Fibroblast of mammary gland (primary cell): ENCODE data around the gene XNDC1N.

ENCODE experiments used
- DNase-seq: peaks from one replicate; pipeline ENCODE4 v3.0.0-alpha.2; 2010; ENCODE audit warnings: low read depth
- H3K4me3 ChIP-seq: 2 replicates; pipeline ENCODE4 v1.5.1; 2011; ENCODE audit warnings: low read depth, mild to moderate bottlenecking, low read length, moderate library complexity; ENCODE audit not compliant: control insufficient read depth
- TF ChIP-seq, protein P1 (sequence below): conservative IDR thresholded peaks from 2 replicates; pipeline ENCODE4 v1.5.1; 2011; ENCODE audit warnings: low read depth, low read length, inconsistent platforms; ENCODE audit not compliant: control insufficient read depth, insufficient read depth

The XNDC1N gene

DNA sequence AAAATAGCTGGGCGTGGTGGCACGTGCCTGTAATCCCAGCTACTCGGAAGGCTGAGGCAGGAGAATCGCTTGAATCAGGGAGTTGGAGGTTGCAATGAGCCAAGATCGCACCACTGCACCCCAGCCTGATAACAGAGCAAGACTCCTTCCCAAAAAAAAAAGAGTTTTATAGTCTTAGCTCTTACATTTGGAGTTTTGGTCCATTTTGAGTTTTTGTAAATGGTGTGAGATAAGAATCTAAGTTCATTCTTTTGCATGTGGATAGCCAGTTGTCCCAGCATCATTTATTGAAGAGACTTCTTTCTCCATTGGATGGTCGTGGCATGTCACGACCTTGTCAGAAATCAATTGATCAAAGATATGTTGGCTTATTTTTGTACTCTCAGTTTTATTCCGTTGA, 35.1 kb upstream of the XNDC1N start:
- H3K4me3 ChIP-seq = no peak overlapping the region
- DNase-seq = no peak
- TF ChIP-seq, protein P1, sequence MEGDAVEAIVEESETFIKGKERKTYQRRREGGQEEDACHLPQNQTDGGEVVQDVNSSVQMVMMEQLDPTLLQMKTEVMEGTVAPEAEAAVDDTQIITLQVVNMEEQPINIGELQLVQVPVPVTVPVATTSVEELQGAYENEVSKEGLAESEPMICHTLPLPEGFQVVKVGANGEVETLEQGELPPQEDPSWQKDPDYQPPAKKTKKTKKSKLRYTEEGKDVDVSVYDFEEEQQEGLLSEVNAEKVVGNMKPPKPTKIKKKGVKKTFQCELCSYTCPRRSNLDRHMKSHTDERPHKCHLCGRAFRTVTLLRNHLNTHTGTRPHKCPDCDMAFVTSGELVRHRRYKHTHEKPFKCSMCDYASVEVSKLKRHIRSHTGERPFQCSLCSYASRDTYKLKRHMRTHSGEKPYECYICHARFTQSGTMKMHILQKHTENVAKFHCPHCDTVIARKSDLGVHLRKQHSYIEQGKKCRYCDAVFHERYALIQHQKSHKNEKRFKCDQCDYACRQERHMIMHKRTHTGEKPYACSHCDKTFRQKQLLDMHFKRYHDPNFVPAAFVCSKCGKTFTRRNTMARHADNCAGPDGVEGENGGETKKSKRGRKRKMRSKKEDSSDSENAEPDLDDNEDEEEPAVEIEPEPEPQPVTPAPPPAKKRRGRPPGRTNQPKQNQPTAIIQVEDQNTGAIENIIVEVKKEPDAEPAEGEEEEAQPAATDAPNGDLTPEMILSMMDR = no peak

DNA sequence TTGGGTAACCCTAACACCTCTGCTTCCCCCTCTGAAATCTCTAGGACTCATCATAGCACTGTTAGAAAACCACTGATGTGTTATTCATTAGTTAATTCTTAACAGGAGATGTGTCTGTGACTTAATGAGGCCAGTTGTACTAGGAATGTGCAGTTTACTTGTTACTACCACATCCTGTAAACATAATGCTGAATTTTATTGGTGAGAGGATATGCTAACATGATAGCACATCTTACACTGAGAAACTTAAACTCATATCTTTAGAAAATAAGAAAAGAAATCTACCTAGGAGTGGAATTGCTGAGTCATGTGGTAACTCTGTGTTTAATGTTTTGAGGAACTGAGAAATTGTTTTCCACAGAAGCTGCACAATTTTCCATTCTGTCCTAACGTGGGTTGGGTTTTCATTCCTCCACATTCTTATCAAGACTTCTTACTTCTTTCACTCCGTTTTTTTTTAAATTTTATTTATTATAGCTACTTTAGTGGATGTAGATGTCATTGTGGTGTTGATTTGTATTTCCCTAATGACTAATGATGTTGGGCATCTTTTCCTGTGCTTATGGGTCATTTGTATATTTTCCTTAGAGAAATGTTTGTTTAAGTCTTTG, 34.1 kb upstream of the XNDC1N start:
- peak; percentile 41 for DNase-seq

DNA sequence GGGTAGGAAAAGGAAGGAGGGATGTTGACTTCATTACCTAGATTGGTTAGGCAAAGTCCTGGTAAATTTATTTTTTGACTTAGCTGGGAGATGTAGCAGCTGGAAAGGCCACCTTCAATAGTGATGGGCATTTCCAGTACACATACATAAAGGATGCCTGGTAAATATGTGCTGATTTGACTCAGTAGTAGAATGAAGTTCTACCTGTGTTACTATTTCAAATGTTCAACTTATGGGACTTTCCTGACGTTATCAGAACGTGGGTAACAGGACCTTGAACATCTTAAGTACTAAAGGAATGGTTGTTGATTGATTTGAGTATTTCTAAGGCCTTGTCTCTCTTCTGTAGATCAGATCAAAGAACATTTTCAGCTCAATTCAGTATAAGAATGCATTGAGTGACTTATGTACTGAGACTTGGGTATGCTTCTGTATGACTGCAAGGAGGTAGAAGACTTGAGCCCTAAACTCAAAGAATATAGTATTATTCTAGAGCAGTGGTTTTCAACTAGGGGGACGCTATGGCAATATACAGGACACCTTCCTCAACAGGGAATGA, 27.6 kb upstream of the XNDC1N start:
- no peak overlapping the region for H3K4me3 ChIP-seq
- no peak for DNase-seq
- TF ChIP-seq, protein P1 = no peak

More for the DNA sequence above, 34.1 kb upstream of the XNDC1N start:
- TF ChIP-seq, protein P1 = no peak
- H3K4me3 ChIP-seq = no peak overlapping the region

DNA sequence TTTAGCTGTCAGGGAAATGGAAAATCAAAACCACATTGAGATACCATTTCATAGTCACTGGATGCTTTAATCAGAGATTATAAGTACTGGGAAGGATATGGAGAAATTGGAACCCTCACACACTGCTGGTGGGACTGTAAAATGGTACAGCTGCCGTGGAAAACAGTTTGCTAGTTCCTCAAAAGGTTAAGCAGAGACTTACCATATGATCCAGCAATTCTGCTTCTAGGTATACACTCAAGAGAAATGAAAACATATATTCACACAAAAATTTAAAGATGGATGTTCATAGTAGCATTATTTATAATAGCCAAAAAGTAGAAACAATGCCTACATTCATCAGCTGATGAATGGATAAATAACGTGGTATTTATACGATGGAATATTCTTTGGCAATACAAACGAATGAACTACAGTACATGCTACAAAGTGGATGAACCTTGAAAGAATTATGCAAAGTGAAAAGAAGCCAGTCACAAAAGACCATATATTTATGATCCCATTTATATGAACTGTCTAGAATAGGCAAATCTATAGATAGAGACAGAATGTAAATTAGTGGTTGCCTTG, 23.4 kb upstream of the XNDC1N start:
- no peak for DNase-seq
- no peak overlapping the region for H3K4me3 ChIP-seq
- TF ChIP-seq, protein P1 = no peak

DNA sequence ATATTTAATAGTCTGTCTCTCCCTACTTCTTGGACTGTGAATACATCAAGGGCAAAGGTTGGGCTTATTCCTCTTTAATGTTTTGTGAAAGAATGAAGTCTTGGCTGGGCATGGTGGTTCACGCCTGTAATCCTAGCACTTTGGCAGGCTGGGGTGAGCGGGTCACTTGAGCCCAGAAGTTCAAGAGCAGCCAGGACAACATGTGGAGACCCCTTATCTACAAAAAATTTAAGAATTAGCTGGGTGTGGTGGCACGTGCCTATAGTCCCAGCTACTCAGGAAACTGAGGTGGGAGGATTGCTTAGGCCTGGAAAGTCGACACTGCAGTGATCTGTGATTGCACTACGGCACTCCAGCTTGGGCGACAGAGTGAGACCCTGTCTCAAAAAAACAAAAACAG, 20.6 kb upstream of the XNDC1N start:
- no peak overlapping the region for H3K4me3 ChIP-seq
- no peak for DNase-seq
- TF ChIP-seq, protein P1 = no peak

DNA sequence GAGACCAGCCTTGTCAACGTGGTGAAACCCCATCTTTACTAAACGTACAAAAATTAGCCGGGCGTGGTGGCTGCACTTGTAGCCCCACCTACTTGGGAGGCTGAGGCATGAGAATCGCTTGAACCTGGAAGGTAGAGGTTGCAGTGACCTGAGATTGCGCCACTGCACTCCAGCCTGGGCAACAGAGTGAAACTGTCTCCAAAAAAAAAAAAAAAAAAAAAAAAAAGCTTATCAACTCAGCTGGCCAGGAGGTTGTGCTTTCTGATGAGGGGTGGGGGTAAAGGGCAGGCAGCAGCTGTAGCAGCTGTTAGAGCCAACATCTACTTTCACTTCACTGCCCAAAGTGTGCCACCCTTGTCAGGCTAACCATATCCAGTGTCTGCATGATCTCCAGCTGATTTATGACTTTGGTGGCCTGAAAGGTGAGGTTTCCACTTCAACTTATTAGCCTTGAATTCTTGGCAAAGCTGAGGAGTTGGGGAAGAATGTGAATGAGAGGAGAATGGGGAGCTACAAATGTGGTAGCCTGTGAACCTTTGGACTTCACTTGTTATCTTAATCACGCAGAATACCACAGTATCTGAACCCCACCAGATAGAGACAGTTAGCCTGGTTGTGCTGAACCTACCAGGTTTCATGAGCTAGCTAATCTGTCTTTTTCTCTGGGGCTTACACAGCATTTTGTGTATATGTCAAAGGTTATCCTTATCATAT, 20.1 kb upstream of the XNDC1N start:
- TF ChIP-seq, protein P1 = no peak
- H3K4me3 ChIP-seq = no peak overlapping the region
- DNase-seq = no peak
